ENCODE results near the gene SLC39A8. TPM values are rescaled to one million over a fixed set of nuclear protein-coding genes. Genes with fewer than 3 reads are reported as not detected.

Gene SLC39A8
- total and polyA plus RNA-seq, 9 of the 15 experiments (the other 6 are each of a cell fraction or from before 2014, with no cell fraction given): 8.2 to 30.3 (median 25.0) TPM

- intact Hi-C loops (cut with micrococcal nuclease): no loop called here
- Histone ChIP-seq H4K20me1 (replicated peaks; ENCODE audit: control insufficient read depth, insufficient read depth, low read length) (no peaks in the 10 kb centered on the region), H2AFZ (ENCODE audit: low read depth, low read length) (no peak overlapping the region), H3K9ac (ENCODE audit: insufficient read depth in 1 of 2, low read depth in 2 of 2, low read length in 2 of 2) (no peak overlapping the region), H3K27ac (ENCODE audit: extremely low read depth, low read depth, low read length) (no peak overlapping the region), H3K27me3 (ENCODE audit: control insufficient read depth in 2 of 2, insufficient read depth in 2 of 2, low read length in 2 of 2) (peaks cover 0 to 3% of the 10 kb centered on the region in 2 experiments; a peak in 1 of 5 replicates), H3K79me2 (ENCODE audit: control insufficient read depth, insufficient read depth, low read length) (no peaks in the 10 kb centered on the region), H3K9me3 (replicated peaks; ENCODE audit: control insufficient read depth, insufficient read depth, low read depth, low read length) (no peaks in the 10 kb centered on the region), H3K9me1 (ENCODE audit: control insufficient read depth, insufficient read depth, low read length) (no peaks in the 10 kb centered on the region), H3K4me2 (ENCODE audit: insufficient read depth, low read length) (no peak overlapping the region), H3K36me3 (ENCODE audit: control insufficient read depth, insufficient read depth, low read length) (no peaks in the 10 kb centered on the region), H3K4me1 (replicated peaks in 1 of 2; ENCODE audit: control insufficient read depth in 2 of 2, insufficient read depth in 2 of 2, low read length in 2 of 2) (no peaks in the 10 kb centered on the region), H3K4me3 (no peak overlapping the region)
- DNase-seq (ENCODE audit: extremely low read depth in 1 of 4, low spot score in 3 of 4) (peak in 1 of 4 experiments; percentile 2), FAIRE-seq (no peak), ATAC-seq (no peak)
- WGBS (ENCODE audit: insufficient coverage, low coverage, missing lambda C conversion rate): 0% methylated on average over 2 of the region's 2 CpGs
- CTCF ChIA-PET (ENCODE audit: low intra/inter-chr PET ratio): no interaction called here
- TF ChIP-seq ZNF589 (CRISPR knock-in tag; IDR thresholded peaks at IDR 0.05; ENCODE audit: low read depth) (no peak), THAP12 (CRISPR knock-in tag; IDR thresholded peaks at IDR 0.05) (no peak), POLR3A (IDR thresholded peaks at IDR 0.05; ENCODE audit: borderline replicate concordance, extremely low read depth, insufficient read depth, insufficient read length) (no peak), NFXL1 (CRISPR knock-in tag; IDR thresholded peaks at IDR 0.05) (no peak), ATF6 (CRISPR knock-in tag; IDR thresholded peaks at IDR 0.05) (no peak), HIVEP1 (CRISPR knock-in tag; IDR thresholded peaks at IDR 0.05) (no peak), FOXK2 (conservative IDR thresholded peaks at IDR 0.05 in 1 of 2, IDR thresholded peaks at IDR 0.05 in 1 of 2; ENCODE audit: low read depth in 2 of 2) (no peak)
- BruUV-seq (replicated peaks): no TSS peak
- POLR2A ChIA-PET: no interaction called here
- in situ Hi-C loops (cut with MboI): no loop called here
Observed at GRCh38 chr4:102387552-102388150, 42.4 kb upstream of the SLC39A8 start.
